IPS-NIHi11 (cell line): Measurements from ENCODE around the gene SMAD6.
"Not testable (repeated sequence)": the region's sequence is repeated elsewhere in the genome, so short reads cannot be mapped to it uniquely, and the experiment has no call there.

Source experiments
- DNase-seq: peaks from one replicate; pipeline ENCODE4 v3.0.0; 2012; ENCODE audit warnings: mixed read lengths, low spot score

SMAD6 gene

DNA sequence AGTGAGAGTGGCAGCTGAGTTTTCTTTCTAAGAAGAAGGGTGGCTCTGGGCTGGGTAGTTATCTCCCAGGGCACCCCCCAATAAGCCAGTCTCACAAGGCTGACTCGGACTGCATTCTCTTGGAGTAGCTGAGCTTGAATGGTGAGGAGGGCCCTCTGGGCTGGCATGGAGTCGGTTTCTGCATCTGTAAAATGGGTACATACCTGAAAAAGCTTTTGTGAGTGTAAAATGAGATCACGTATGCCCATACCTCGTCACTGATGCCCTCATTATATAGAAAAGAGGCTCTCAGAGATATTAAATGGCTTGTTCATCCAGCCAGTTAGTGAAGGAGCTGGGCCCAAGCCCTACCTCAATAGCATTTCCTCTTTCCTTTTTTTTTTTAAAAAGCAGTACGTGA is 41.2 kb downstream of the SMAD6 start:
- DNase-seq: no peak

DNA sequence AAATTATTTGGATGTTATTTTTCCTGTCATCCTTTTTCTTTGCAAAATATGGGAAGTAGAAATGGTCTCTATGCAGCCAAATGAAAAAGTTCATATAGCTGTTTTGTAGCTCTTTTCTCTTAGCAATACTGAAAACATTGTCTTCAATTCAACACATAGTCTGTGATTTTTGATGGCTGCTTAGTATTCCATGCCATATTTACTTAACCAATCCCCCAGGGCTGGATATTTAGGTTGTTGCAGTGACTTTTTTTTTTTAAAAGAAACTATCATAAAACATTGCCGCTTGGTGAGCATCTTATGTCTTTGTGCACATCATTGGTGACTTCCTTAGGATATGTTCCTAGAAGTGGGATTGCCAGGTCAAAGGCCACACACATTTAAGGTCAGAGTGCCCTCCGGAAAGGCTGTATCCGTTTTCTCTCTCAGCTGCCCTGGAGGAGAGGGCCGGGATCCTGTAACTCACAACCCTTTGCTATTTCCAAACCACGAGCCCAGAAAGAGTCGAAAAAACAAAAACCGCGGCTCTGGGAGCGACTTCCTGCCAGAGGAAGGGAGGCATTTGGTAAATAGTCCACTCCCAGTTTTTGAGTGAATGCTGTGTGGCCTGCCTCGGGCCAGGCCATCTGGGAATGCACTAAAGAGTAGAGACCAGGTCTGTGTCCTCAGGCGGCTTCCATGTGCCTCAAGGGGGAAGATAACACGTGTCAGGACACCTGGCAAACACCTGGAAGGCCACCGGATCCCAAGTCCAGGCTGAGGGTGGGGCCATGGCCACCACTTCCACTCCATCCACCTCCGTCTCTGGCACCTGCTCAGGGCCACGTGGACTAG is 41.9 kb downstream of the SMAD6 start:
- no peak for DNase-seq

DNA sequence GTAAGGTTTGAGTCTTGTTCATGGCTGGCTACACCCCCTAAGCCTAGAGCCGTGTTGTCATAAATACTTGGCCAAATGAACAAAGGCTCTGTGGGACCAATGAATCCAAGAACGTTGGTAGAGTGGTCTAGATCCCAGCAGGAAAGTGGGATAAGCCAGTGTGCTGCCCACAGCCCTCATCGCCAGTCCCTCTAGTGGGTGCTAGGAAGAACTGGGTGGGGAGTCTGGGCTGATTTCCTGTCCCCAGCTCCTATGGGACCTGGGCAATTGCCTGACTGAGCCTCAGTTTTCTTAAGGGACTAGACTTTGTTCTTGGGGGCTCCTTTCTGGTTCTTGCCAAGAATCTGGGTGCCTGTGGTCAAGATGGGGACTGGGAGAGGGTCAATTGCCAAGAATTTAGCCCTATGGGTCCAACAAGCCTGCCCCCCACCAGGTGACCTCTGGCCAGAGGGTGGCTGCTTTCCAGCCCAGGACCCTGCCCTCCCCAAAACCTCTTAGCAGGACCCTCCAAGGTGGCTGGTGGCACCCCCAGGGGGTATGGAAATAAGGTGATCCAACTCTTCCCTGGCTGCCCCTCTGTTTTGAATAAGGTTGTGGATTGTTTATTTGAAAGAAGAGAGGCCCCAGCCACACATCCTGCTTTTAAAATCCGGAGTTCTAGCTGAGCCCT is 42.7 kb downstream of the SMAD6 start:
- no peak for DNase-seq

DNA sequence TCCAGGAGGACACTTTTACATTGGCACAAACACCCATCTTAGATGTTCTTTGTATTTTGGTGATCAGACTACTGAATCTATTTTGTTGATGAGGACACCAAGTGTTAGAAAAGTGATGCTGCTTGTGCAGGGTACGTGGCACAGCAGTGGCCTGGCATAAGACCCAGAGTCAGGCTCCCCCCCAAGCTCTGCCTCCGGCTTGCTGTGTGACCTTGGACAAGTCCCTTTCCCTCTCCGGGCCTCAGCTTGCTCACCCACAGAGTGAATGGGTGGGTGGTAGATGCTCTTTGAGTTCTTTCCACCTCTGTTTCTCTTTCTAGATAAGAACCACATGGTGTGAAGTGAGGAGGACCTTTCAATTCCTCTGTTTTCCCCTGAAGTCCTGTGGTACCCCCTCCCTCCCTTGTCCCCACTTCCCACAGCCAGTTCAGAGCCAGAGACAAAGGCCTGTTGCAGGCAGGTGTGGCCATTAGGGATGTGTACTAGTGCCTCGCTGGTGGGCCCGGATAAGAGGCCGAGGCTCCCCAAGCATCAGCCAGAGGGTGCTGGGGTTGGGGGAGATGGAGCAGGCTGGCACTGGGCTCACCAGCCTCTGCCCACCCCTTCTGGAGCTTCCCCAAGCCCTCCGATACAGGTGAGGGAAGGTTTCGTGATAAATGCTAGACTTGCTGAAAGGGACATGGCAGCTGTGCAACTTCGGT is 43.6 kb downstream of the SMAD6 start:
- DNase-seq: no peak

DNA sequence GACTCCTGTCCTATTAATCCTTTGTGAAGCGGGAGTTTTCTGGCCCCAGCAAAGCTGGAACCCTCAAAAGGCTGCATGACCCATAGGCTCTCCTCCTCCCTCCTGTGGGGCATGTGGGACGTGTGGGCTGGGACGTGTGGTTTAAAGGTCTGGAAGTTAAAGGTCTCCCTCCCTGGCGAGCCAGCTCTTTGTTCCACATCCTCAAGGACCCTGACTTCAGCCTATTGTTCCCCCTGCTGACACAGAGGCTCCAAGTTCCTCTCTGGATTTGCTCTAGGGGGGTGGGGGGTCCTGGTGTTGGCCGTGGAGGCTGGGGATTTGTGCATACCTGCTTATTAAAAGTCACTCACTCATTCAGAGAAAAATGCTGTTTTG is 44.2 kb downstream of the SMAD6 start:
- DNase-seq: no peak

DNA sequence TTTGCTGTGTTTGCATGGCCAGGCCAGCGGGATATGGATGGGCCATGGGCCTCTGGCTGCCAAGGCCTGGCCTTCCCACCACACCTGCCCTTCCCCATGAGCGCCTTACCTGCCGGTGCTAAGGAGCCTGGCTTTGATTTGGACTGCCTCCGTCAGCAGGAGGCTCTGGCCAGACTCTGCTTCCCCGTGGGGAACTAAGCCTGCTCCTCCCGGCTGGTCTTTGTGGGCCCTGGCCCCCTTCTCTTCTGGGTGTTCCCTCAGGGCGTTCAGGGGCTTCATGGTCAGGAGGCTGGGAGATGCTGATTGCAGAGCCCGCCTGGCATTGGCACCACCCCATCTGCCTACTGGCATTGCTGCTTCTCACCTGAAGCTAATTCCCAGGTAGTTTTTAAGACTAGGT is 45.2 kb downstream of the SMAD6 start:
- DNase-seq: no peak

DNA sequence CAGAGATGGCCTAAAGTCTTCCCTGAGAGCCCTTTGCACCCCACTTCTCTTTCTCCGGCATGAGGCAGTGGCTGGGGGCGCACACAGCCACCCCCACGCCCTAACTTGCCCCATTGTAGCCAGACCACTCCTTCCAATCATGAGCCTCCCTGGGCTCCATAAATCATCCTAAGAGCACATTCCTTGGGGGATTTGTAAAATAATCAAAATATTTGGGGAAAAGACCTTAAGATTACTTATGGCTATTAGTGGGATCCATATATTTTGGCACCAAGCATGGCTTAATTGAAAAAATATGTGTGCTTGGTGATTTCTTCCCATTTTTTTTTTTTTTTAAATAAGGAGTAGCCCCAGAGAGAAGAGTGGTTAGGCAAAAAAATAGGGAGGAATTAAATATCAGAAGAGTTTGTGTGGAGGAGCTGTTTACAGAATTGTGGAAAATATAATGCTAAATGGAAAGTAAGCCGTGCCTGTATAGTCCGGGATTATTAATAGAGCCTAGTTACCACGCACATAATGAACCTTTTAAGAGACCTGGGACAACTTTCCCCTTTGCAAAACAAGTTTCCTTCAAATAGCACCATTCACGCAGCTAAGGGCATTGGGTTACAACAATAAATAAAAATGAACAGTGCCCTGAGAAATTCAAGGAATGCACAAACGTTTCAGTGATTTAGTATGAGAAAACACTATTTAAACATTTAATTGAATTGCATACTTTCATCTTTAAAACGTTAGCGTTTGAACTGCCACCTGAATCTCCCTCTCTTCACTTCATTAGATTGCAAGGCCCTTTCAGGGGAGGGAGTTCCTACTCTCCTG is 46.1 kb downstream of the SMAD6 start:
- no peak for DNase-seq

DNA sequence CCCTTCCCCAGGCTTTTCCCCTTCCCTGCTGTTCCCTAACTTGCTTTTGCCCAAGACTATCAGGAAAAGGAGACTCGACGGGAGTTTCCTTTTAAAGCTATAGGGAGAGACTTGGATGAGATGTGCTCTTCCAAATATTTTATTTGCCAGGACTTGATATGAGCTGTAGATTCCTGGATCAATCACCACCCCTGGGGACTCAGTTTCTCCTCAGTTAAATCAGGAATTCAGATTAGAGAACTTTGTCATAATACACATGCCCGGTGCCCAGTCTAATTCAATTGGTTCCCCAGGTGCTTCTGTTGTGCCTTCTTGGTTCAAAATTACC is 46.6 kb downstream of the SMAD6 start:
- DNase-seq: no peak

DNA sequence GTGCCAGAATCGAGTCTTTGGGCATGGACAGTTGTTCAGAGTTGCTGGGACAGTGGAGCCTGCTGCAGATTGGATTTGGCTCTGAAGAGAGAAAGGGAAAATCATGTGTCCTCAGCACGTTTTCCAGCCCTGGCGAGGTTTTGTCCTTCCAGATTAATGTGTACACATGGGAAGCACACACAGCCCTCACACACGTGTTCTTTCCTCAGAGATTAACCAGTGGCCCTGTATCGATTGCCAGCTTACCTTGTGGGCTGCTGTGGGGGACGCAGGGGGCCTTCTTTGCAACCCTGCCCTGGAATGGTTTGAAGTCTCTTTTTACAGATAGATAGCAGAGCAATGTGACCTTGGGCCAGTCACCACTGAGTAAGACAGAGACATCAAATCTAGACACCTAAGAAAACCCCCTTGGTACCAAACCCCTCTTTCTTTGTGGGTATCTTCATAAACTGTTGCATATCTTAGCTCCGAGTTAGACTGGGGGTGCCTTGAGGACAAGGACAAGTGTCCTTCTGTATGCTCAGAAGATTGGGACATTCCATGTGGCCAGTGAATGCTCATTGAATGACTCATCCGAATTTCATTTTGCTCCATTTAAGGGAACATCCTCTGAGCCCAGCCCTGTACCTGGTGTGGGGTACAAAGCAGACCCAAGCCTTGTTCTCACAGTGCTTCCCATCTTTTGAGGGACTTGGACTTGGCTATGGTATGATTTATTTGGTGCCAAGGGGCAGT is 48.0 kb downstream of the SMAD6 start:
- DNase-seq: no peak

DNA sequence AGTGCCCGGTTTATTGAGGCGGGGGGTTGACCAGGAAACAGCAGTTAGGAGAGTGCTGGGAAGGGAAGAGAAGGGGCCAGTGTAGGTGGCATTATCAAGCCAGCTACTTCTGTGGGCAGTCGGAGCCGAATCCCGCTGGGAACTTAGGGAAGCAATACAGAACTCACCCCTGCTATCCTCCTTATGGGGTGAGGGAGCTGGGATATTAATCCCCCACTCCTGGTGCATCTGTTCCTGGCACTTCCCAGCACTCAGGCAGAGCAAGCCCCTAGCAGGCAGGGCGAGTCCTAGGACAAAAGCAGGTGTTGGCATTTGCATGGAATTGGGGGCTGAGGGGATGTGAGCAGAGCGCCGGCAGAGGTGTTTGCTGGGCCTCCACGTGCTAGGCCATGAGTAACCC is 48.6 kb downstream of the SMAD6 start:
- DNase-seq: no peak

DNA sequence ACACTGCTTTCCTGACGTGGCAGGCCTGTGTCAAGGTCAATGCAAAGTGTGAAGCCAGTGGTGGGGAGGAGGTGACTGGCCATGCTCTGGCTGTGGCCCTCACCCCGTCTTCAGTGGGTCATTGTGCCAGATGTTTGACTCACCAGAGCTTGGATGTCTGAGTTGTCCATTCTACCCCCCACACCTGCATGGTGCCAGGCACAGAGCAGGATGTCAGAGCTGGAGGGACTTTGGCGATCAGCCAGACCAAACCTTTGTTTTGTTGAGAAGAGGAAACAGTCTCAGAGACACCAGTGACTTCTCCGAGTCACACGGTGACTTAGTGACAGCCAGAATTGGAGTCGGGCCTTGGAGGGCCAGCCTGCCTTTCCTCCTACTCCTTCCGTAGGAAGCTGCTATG is 49.5 kb downstream of the SMAD6 start:
- DNase-seq: no peak

DNA sequence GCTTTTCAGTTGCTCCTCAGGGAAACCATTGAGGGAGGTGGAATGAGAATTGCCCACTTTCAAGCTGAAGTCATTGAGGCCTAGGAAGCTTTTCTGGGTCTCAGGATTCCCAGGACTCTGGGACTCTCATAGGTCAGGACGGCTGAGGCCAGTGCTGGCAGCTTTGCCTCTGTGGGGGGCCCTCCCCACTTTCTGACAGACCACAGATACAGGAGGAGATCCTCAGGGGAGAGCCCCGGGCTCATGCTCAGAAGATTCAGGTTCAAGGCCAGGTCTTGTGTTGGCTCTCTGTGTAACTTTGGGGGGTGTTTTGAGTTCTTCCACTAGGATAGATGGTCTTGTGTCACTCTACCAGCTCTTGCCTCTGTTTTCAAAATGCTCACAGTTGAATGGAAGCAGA is 50.0 kb downstream of the SMAD6 start:
- DNase-seq: no peak

DNA sequence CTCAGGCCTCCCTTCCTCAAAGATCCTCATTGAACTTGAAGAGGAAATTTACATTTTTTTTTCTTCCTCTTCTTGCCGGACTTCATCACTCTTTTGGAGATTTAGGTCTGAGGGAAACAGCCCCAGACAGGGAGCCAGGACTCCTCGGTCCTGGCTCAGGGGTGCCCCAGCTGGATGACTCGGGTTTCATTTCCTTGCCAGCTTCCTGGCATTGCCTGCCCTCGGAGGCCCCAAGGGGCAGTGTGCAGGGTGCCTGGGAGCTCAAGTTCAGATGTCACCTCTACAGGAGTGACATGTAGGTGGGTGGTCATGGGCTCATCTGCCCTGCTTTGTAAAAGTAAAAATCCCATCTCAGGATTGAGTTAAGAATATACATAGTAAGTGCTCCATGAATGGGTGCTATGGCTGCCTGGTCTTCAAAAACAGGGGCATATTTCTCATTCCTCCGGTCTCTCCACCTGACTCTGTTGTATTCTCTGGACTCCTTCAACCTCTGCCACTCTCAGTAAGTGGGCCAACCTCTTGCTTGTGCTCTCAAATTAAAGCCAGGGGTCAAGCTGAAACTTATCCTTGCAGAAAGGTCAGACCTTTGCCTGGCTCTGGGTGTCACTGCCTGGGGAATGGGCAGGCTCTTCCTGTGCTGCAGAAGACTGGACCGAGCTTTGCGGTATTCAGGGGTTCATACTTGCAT is 51.8 kb downstream of the SMAD6 start:
- no peak for DNase-seq

DNA sequence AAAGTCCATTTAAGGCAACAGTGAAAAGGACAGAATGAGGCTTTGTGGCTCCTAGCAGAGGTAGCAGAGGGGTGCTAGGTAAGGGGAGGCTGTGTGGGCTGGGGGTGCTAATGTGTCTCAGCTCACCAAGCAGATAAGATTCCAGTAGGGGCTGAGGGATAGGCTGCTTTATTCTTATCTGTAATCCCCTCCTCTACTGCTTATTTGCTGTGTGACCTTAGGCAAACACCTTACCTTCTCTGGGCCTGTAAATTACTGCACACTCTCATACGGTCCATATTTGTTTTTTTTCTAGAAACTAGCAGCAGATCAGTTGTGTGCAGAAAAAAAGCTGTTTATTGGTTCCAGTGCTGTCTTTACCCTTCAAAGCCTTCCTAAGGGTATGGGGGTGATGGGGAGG is 52.8 kb downstream of the SMAD6 start:
- DNase-seq: no peak

DNA sequence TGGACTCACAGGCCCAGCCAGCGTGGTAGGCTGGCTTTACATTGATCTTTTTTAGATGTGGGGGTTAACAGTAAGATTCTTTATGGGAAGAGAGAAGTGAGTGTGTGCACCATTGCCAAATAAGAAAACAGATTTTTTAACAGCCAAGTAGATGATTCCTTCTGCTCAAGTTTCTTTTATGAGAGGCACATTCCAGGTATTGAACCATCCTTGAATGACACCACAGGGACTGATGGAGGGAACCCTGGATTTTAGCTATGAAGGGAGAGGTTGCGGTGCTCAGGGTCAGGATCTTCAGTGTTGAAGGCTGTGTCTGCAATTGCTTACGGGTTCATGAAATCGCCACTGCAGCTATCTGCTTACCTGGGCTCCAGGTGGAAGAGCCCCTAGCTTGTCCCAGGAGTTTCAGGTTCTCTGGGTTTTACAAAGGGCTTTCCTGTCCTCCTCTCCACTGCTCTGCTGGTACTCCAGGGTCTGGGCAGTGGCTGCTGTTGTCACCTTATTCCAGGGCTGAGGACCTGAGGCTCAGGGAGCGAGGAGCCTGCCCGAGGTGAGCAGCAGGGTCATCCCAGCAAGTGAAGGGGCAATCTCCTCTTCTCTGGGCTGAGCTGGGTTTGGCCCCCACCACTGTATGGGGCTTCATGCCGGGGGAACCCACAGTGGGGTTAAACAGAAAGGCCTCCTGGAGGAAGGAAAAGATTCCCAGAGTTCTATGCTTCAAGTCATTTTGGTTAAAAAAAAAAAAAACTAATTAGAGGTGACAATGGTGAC is 53.4 kb downstream of the SMAD6 start:
- no peak for DNase-seq

DNA sequence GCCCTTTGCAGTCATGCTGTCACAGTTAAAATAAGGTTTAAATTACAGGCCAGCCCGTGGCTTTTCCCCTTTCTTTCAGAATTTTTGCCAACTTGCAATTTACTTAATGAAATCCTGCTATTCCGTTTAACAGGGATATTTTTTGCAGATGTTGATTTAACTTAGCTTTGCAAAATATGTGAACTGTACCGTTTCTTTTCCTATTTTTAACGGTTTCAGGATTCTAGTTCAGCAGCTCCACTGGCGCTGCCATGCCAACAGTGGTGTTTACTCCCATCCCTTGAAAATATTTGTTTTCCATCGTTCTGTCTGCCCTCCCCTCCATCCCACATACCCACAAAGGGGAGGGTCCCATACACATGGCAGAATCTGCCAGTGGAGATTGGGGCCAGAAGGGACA is 54.3 kb downstream of the SMAD6 start:
- no peak for DNase-seq

DNA sequence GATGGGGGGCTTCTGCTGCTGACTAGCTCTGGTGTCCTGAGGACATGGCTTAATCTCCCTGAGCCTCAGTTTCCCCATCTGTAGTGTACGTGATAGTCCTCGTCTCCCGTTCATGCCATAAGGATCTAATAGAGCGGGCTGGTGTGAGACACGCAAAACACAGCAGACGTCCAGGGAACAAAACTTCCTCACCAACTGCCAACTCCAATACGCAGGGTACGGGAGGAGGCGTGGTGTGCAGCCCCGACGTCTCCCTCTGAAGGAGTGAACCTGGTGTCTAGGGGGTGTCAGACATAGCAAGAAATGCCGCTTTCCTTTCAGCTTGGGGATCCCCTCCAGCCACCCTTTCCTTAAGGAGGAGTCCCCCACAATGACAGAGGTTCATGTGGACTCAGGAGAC is 55.0 kb downstream of the SMAD6 start:
- no peak for DNase-seq

DNA sequence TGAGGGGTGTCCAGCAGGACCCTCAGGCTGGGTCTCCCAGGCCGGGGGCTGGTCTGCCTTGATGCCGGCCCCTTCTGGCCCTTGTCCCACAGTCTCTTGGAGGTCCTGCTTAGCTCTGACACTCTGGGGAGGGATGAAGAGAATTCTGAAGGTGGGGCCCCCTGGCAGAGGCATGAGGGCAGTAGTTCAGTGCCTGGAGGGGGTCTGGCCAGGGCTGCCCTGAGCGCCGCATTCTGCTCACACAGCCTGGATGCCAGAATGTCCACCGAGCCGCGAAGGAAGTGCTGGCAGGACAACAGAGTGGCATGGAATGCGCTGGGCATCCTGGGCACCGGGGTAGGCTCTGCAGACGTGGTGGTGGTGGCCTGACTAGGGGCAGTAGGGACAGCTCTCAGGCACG is 55.5 kb downstream of the SMAD6 start:
- DNase-seq: no peak

DNA sequence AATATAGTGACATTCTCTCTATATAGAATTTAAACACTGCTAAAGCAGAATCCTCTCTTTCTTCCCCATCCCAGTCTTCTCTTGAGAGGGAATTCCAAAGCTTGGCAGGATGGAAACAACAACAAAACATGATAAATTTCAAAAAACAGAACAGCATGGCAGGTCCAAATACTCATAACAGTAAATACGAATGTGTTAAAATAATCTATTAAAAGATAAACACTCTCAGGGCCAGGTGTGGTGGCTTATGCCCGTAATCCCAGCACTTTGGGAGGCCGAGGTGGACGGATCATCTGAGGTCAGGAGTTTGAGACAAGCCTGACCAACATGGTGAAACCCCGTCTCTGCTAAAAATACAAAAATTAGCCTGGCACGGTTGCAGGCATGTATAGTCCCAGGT is 56.2 kb downstream of the SMAD6 start:
- DNase-seq: not testable (repeated sequence)

DNA sequence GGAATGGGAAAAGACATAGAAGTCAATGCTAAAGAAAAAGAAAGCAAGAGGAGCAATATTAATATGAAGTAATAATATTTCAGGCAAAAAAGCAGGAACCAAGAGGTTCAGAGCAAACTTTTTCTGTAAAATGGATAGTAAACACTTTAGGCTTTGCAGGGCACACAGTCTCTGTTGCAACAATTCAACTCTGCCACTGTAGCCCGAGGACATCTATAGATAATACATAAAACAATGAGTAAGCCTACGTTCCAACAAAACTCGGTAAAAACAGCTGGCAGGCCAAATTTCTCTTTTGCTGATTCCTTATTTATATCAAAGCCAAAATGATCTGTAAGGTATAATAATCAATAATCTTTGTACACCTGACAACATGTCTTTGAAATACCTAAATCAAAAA is 56.8 kb downstream of the SMAD6 start:
- no peak for DNase-seq
